SK-N-MC (cell line): ENCODE measurements around the gene ZC3H11A.
A peak's percentile ranks its signal among the peaks of the same experiment; 100 is the strongest.
"Not testable (repeated sequence)": the region's sequence is repeated elsewhere in the genome, so short reads cannot be mapped to it uniquely, and the experiment has no call there.

Source experiments
- DNase-seq: peaks from one replicate; pipeline ENCODE4 v3.0.0-alpha.2; 2011; ENCODE audit warnings: low read depth, low spot score
- H3K27ac ChIP-seq: fragments of 200-600 bp; sonication (generic); 2 replicates; pipeline ENCODE4 v1.5.1; 2016; ENCODE audit warnings: mixed run types
- H3K36me3 ChIP-seq: fragments of 200-600 bp; sonication (generic); 2 replicates; pipeline ENCODE4 v1.6.1; 2017; ENCODE audit warnings: antibody characterized with exemption, low read length, mixed read lengths; ENCODE audit not compliant: insufficient read depth
- H3K4me3 ChIP-seq: fragments of 200-600 bp; sonication (generic); 2 replicates; pipeline ENCODE4 v1.5.1; 2016
- H3K9ac ChIP-seq: fragments of 200-600 bp; sonication (generic); 2 replicates; pipeline ENCODE4 v1.8.0; 2017; ENCODE audit warnings: mixed run types, mixed read lengths; ENCODE audit not compliant: insufficient read length
- H3K9me3 ChIP-seq: fragments of 200-600 bp; sonication (generic); 2 replicates; pipeline ENCODE4 v1.6.1; 2017; ENCODE audit warnings: low read depth, mild to moderate bottlenecking, antibody characterized with exemption, low read length, moderate library complexity, mixed read lengths
- EZH2 ChIP-seq: fragments of 200-600 bp; sonication (generic); IDR thresholded peaks from one replicate; pipeline ENCODE4 v1.6.1; 2017; ENCODE audit warnings: antibody characterized with exemption
- FOXP2 ChIP-seq: optimal IDR thresholded peaks from 2 replicates; pipeline ENCODE3; 2011; ENCODE audit warnings: mild to moderate bottlenecking, moderate library complexity; ENCODE audit not compliant: insufficient read depth; ENCODE audit errors: extremely low read length, control extremely low read depth
- POLR2AphosphoS5 ChIP-seq: IDR thresholded peaks from 2 replicates; pipeline ENCODE4 v1.6.1; 2012; ENCODE audit warnings: mild to moderate bottlenecking, low read depth, low read length, borderline replicate concordance

ZC3H11A gene

DNA sequence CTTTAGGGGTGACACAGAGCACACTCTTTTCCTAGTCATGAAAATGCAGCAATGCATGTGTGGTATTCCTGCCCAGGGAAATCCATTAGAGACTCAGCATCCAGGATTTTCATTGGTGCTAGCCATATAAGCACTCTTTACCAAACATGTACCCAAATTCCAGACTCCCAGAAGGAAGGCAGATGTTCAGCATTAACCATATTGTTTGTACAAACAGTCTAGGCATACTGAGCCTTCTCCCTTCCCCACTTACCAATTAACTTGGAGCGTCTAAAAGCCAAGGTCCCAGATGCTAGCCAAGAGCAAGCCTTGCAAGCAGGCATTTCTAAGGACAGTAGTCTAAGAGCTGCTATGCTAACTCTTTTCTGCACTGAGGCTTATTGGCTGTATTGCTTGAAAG, 27.9 kb downstream of the ZC3H11A start:
- no peak overlapping the region for H3K9ac ChIP-seq
- H3K36me3 ChIP-seq = peaks cover 91% of the 10 kb centered on the region
- no peaks in the 10 kb centered on the region for H3K9me3 ChIP-seq
- no peak overlapping the region for H3K4me3 ChIP-seq
- TF ChIP-seq EZH2 (no peak), POLR2AphosphoS5 (no peak), FOXP2 (no peak)
- H3K27ac ChIP-seq = no peak overlapping the region
- no peak for DNase-seq

DNA sequence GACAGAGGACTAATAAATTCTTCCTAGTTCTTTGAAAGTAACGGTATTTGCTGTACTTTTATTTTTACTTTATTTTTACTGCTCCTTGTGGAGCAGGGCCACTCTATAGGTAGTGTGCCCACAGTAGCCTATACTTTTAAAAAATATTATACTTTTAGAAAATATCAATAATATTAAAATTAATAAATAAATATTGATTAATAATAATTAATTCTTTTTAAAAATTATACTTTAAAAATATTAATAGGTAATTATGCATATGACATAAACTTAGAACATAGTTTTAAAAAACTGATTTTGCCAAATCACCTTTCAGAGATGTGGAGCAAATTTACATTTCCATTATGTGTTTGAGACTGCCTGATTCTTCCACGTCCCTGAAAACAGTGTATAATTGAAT, 30.8 kb downstream of the ZC3H11A start:
- Histone ChIP-seq H3K36me3 (peaks cover 93% of the 10 kb centered on the region), H3K9me3 (no peaks in the 10 kb centered on the region), H3K27ac (no peak overlapping the region), H3K4me3 (no peak overlapping the region), H3K9ac (no peak overlapping the region)
- DNase-seq = no peak
- TF ChIP-seq POLR2AphosphoS5 = no peak
- TF ChIP-seq EZH2 = no peak
- no peak for TF ChIP-seq FOXP2

DNA sequence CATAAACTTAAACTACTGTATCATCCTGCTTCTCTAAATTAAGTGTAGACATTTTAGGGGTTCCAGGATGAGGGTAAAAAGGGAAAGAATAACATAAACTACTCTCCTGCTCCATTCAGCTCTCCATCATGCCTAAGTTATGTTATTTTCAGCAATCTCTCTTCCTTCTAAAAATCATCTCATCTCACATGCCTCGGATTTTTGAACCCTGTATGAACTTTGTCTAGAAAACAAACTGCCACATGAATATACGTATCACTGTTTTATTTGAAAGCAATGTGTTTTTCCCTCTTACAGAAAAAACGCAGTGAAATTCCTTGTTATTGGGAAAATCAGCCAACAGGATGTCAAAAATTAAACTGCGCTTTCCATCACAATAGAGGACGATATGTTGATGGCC, 32.6 kb downstream of the ZC3H11A start:
- no peak for DNase-seq
- no peak overlapping the region for H3K9ac ChIP-seq
- no peaks in the 10 kb centered on the region for H3K9me3 ChIP-seq
- peaks cover 88% of the 10 kb centered on the region for H3K36me3 ChIP-seq
- TF ChIP-seq POLR2AphosphoS5 (no peak), FOXP2 (no peak), EZH2 (no peak)
- no peak overlapping the region for H3K4me3 ChIP-seq
- no peak overlapping the region for H3K27ac ChIP-seq

DNA sequence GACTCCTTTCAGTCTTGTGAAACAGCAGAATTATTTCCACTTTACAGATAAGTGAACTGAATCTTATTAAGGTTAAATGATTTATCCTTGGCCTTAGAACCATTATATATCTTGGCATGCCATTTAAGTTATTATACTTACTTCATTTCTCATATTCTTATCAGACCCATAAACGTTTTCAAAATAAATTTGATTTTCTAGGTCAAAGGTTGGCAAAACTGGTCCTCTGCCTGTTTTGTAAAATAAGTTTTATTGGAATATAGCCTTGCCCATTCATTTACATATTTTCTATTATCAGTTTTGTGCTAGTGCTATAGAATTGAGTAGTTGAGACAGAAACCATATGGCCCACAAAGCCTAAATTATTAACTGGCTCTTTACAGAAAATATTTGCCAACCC, 33.1 kb downstream of the ZC3H11A start:
- Histone ChIP-seq H3K4me3 (no peak overlapping the region), H3K9ac (no peak overlapping the region), H3K27ac (no peak overlapping the region), H3K9me3 (no peaks in the 10 kb centered on the region), H3K36me3 (peaks cover 83% of the 10 kb centered on the region)
- no peak for DNase-seq
- TF ChIP-seq EZH2 (no peak), FOXP2 (no peak), POLR2AphosphoS5 (no peak)

DNA sequence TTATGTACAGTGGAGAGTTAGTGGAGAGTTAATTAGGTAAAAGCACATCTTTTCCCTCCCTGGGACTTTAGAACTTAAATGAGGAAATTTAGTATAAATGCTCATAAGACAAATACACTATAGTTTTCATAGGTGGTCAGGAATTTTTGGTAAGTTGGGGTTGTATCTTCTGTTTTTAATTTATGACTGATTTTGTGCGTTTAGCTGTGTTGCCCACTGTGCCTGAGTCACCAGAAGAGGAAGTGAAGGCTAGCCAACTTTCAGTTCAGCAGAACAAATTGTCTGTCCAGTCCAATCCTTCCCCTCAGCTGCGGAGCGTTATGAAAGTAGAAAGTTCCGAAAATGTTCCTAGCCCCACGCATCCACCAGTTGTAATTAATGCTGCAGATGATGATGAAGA, 33.8 kb downstream of the ZC3H11A start:
- not testable (repeated sequence) for DNase-seq, H3K27ac ChIP-seq, H3K9ac ChIP-seq, H3K9me3 ChIP-seq, H3K4me3 ChIP-seq
- peaks cover 83% of the 10 kb centered on the region for H3K36me3 ChIP-seq

DNA sequence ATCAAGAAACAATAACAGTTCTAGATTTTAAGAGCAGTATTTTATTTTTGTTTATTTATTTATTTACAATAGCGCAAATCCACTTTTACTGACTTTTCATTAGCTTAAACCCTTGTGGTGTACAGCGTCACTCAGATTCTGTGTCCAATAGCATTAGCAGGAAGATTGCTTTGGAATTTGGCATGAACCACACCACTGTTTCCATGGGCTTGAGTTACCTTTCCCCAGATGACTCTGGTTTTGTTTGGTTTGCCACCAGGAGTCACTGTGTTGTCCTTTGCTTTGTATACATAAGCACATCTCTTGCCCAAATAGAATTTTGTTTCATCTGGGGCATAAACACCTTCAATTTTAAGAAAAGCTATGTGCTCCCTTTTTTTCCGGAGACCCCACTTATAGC, 40.1 kb downstream of the ZC3H11A start:
- Histone ChIP-seq H3K4me3 (no peak overlapping the region), H3K9ac (no peak overlapping the region), H3K9me3 (no peaks in the 10 kb centered on the region), H3K36me3 (peaks cover 87% of the 10 kb centered on the region), H3K27ac (no peak overlapping the region)
- DNase-seq = no peak
- no peak for TF ChIP-seq FOXP2
- TF ChIP-seq EZH2 = no peak
- no peak for TF ChIP-seq POLR2AphosphoS5

DNA sequence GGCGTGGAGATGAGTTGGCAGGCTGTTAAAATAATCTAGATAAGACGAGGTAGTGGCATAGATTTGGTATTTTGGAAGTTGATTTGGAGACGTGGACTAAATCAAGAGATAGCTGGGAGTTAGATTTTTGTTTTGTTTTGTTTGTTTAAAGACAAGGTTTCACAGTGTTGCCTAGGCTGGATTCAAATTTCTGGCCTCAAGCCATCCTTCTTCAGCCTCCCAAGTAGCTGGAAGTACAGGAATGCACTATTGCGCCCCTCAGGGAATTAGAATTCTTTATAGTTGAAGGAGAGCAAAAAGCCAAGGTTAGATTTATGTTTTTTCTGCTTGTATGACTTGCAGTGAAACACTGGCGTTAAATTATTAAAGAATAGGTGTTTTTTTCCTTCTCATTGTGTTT, 43.7 kb downstream of the ZC3H11A start:
- TF ChIP-seq POLR2AphosphoS5 (no peak), EZH2 (no peak), FOXP2 (no peak)
- no peaks in the 10 kb centered on the region for H3K9me3 ChIP-seq
- H3K36me3 ChIP-seq = peaks cover 67% of the 10 kb centered on the region
- peak; percentile 42 for DNase-seq
- peak overlapping the region; percentile 70; the same call in 1 of the 2 replicates for H3K27ac ChIP-seq
- H3K4me3 ChIP-seq = no peak overlapping the region
- no peak overlapping the region for H3K9ac ChIP-seq

DNA sequence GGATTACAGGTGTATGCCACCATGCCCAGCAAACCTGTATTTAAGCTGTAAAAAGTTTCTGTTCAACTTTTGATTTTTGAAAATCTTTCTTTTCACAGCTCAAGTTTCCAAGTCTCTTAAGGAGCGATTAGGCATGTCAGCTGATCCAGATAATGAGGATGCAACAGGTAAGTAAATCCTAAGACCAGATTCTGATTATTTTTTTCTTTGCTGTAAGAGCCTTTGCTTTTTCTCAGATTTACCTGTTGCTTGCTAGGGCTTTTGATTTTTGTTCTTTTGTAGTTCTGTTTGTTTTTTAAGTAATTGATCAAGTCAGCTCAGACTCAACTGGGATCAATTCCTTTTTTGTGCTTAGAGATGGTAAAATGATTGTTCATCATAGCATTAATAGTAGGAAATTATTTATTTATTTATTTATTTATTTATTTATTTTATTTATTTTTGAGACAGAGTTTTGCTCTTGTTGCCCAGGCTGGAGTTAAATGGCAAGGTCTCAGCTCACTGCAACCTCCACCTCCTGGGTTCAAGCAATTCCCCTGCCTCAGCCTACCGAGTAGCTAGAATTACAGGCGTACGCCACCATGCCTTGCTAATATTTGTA, 44.9 kb downstream of the ZC3H11A start:
- Histone ChIP-seq H3K4me3 (no peak overlapping the region), H3K36me3 (peaks cover 64% of the 10 kb centered on the region), H3K9ac (no peak overlapping the region), H3K27ac (no peak overlapping the region), H3K9me3 (no peaks in the 10 kb centered on the region)
- no peak for DNase-seq
- no peak for TF ChIP-seq EZH2
- TF ChIP-seq POLR2AphosphoS5 = no peak
- TF ChIP-seq FOXP2 = no peak

DNA sequence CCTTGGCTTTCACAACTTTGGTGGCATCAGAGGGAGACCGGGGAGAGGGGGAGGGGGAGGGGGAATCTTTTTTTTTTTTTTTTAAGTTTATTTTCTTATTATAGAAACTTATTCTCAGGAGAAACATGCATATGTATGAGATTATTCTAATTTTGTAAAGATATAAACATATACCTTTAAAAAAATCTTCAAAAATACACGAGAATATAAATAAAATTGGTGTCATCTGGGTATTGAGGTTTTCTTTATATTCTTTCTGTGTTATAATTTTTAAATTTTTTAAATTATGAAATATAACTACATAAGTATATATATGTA, 47.1 kb downstream of the ZC3H11A start:
- Histone ChIP-seq H3K9me3 (no peaks in the 10 kb centered on the region), H3K4me3 (no peak overlapping the region), H3K36me3 (peaks cover 64% of the 10 kb centered on the region), H3K9ac (no peak overlapping the region), H3K27ac (no peak overlapping the region)
- DNase-seq = no peak
- no peak for TF ChIP-seq POLR2AphosphoS5
- TF ChIP-seq EZH2 = no peak
- TF ChIP-seq FOXP2 = no peak
